ENCODE results near the gene METTL24. TPM values are rescaled to one million over a fixed set of nuclear protein-coding genes. Genes with fewer than 3 reads are reported as not detected.

METTL24 gene
- total and polyA plus RNA-seq, 2 of the 8 experiments (the other 6 are each of a cell fraction or from before 2014, with no cell fraction given): 0.30 to 0.39 TPM

- CTCF ChIA-PET (ENCODE audit: partially characterized antibody): interaction anchor here (0.7 to 1.8 kb wide), 4 partner anchors 8 to 95 kb away, joined by 3 to 7 read pairs (median 4); no protein-coding TSS in a partner anchor
- TF ChIP-seq KDM1A (IDR thresholded peaks at IDR 0.05; ENCODE audit: borderline replicate concordance, low read length) (no peak), MAFK (IDR thresholded peaks at IDR 0.05; ENCODE audit: low read depth, low read length) (no peak), SP2 (IDR thresholded peaks at IDR 0.05; ENCODE audit: low read length) (no peak), JUND (IDR thresholded peaks at IDR 0.05; ENCODE audit: low read length) (no peak), TBP (IDR thresholded peaks at IDR 0.05; ENCODE audit: low read depth, low read length) (no peak), TEAD4 (IDR thresholded peaks at IDR 0.05; ENCODE audit: low read depth, low read length) (no peak), RFX5 (IDR thresholded peaks at IDR 0.05; ENCODE audit: borderline replicate concordance, low read depth, low read length) (no peak), ATF3 (IDR thresholded peaks at IDR 0.05; ENCODE audit: insufficient read depth, low read depth, low read length) (no peak), FOSL1 (IDR thresholded peaks at IDR 0.05; ENCODE audit: insufficient read depth, low read depth, low read length) (no peak), E2F6 (IDR thresholded peaks at IDR 0.05) (no peak), TAF7 (optimal IDR thresholded peaks at IDR 0.05; ENCODE audit: borderline replicate concordance, low read depth, low read length) (no peak), CHD2 (IDR thresholded peaks at IDR 0.05; ENCODE audit: low read length) (no peak)
Observed at GRCh38 chr6:110296241-110297025, 61.7 kb downstream of the METTL24 start.

More at GRCh38 chr6:110296241-110297025, 61.7 kb downstream of the METTL24 start:
- POLR2A ChIA-PET (ENCODE audit: partially characterized antibody): no interaction called here
- H4K91ac ChIP-seq (replicated peaks; ENCODE audit: insufficient read length, low read length): no peak overlapping the region
- no peak overlapping the region for H3K4me3 ChIP-seq (ENCODE audit: extremely low read depth in 1 of 4, insufficient read depth in 2 of 4, low read depth in 3 of 4, low read length in 4 of 4)
- H2AK5ac ChIP-seq (ENCODE audit: low read depth, low read length): no peak overlapping the region
- FAIRE-seq: no peak
- no peaks in the 10 kb centered on the region for H3K9me3 ChIP-seq (ENCODE audit: insufficient read depth in 2 of 2, low read depth in 1 of 2, low read length in 1 of 2)
- H3K36me3 ChIP-seq (ENCODE audit: control insufficient read depth in 2 of 4, insufficient read depth in 4 of 4, low read length in 3 of 4): no peaks in the 10 kb centered on the region
- H2BK20ac ChIP-seq (ENCODE audit: low read length): no peak overlapping the region
- no peak overlapping the region for H3K14ac ChIP-seq (ENCODE audit: insufficient read length)
- H3K4ac ChIP-seq (replicated peaks; ENCODE audit: insufficient read length, low read depth, low read length): no peak overlapping the region
- no peak overlapping the region for H3K27ac ChIP-seq (ENCODE audit: low read depth, low read length)
- H2BK12ac ChIP-seq (ENCODE audit: low read depth, low read length): no peak overlapping the region
- H4K5ac ChIP-seq (ENCODE audit: insufficient read length, low read depth, low read length): no peak overlapping the region
- no peak overlapping the region for H3K9ac ChIP-seq (replicated peaks in 1 of 4; ENCODE audit: extremely low read depth in 1 of 4, low read depth in 3 of 4, low read length in 3 of 4)
- H2AFZ ChIP-seq (ENCODE audit: low read length): no peak overlapping the region
- H4K8ac ChIP-seq (ENCODE audit: extremely low read depth, insufficient read depth, low read length): no peak overlapping the region
- no peak for DNase-seq (ENCODE audit: low read depth in 1 of 2, low spot score in 2 of 2)
- H3K18ac ChIP-seq (ENCODE audit: extremely low read depth, low read length): no peak overlapping the region
- H3K4me1 ChIP-seq (replicated peaks in 1 of 4; ENCODE audit: control insufficient read depth in 3 of 4, insufficient read depth in 4 of 4, low read length in 3 of 4): no peaks in the 10 kb centered on the region
- no peak overlapping the region for H3K23ac ChIP-seq (ENCODE audit: insufficient read length)
- H2BK120ac ChIP-seq (replicated peaks; ENCODE audit: low read depth, low read length): no peak overlapping the region
- no peaks in the 10 kb centered on the region for H3K79me2 ChIP-seq (ENCODE audit: control insufficient read depth in 1 of 2, insufficient read depth in 2 of 2, low read length in 2 of 2)
- no peaks in the 10 kb centered on the region for H3K23me2 ChIP-seq (ENCODE audit: low read depth, low read length)
- 87% methylated on average over 11 of the region's 11 CpGs; no CpG with 5 or more reads in 1 of the 2 experiments for WGBS, 2 experiments (ENCODE audit: extremely low coverage in 1 of 2, insufficient coverage in 1 of 2, insufficient read length in 1 of 2, insufficient replicate concordance in 2 of 2, low coverage in 1 of 2, low lambda C conversion rate in 2 of 2, missing lambda C conversion rate in 1 of 2)
- H3K79me1 ChIP-seq (ENCODE audit: low read depth, low read length): no peaks in the 10 kb centered on the region
- H2BK15ac ChIP-seq (ENCODE audit: low read length): no peak overlapping the region
- no peaks in the 10 kb centered on the region for H3K27me3 ChIP-seq (replicated peaks in 1 of 4; ENCODE audit: control insufficient read depth in 3 of 4, extremely low read depth in 1 of 4, insufficient read depth in 3 of 4, low read length in 3 of 4)
- no peak overlapping the region for H2BK5ac ChIP-seq (ENCODE audit: low read depth, low read length)
- no peak overlapping the region for H3K4me2 ChIP-seq (ENCODE audit: insufficient read depth in 1 of 2, low read depth in 2 of 2, low read length in 2 of 2)
- H4K20me1 ChIP-seq (replicated peaks in 1 of 2; ENCODE audit: control insufficient read depth in 1 of 2, insufficient read depth in 2 of 2, low read length in 2 of 2): no peaks in the 10 kb centered on the region
- H3K56ac ChIP-seq (replicated peaks; ENCODE audit: insufficient read length, low read depth, low read length): no peak overlapping the region
